Sciatic nerve (tissue), 2 donors: ENCODE measurements around the gene ZNF423. TPM values are rescaled to one million over a fixed set of nuclear protein-coding genes. Genes with fewer than 3 reads are reported as not detected.
"Not testable (repeated sequence)": the region's sequence is repeated elsewhere in the genome, so short reads cannot be mapped to it uniquely, and the experiment has no call there.

Experiments
- ATAC-seq: fragments of 200-7000 bp; cut with Tn5 transposase; one replicate; pipeline ENCODE4 v1.9.1; 2020; ENCODE audit warnings: mild to moderate bottlenecking, moderate library complexity
- DNase-seq: peaks from one replicate; pipeline ENCODE4 v3.0.0-alpha.2; 2020; ENCODE audit warnings: low spot score
- intact Hi-C: fragments of 100-400 bp; cut with DNase I; formaldehyde crosslinking; loops from one replicate; pipeline ENCODE4 v1.14.2; 2022
- total RNA-seq: library from RNA; stranded (reverse); fragmentation: NEBNext Ultra II Directional; extraction: Animal tissue kit (Norgen Biotek cat#: 25700); gene quantifications from one replicate; pipeline ENCODE4 v1.2.1, GENCODE V29; 2021
- donor health status: DM: no; HTN: no; CAD: no.
- donor health status: DM: no; HTN: no; CAD: no.

ZNF423 gene
- total RNA-seq, 1 donor from 2014 or later, result 25.3 TPM

- intact Hi-C loops, result no loop called here
- no peak for ATAC-seq
- no peak for DNase-seq
Observed at GRCh38 chr16:49696414-49697101, 159.4 kb downstream of the ZNF423 start.

DNA sequence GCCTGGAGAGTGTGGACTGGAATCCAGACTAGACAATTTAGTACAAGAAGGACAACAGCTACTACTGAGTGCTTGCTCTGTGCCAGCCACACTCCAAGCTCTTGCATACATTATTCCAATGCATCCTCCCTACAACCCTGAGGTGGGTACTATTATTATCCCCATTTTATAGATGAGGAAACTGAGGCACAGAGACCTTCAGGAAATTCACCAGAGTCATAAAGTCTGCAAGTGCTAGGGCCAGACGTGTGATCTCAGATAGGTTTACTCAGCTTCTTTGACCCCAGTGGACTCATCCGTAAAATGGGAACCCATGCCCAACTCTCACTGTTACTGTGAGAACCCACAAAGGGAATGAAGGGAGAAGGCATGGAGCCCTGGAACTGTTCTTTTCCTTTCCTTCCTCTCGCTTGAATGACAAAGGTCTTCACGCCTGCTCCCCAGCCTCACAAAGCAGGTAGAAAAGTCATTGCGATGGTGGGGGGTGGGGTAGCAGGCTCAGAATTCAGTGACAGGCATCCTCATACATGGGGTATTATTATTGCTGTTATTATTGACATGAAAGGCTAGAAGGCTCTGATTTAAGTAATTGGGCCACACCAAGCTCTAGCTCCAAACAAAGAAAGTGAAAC lies 160.0 kb downstream of the ZNF423 start:
- intact Hi-C loops, result no loop called here
- DNase-seq (no peak), ATAC-seq (no peak)

- DNase-seq (no peak), ATAC-seq (no peak)
- intact Hi-C loops, result no loop called here
Observed at GRCh38 chr16:49693445-49693844, 162.5 kb downstream of the ZNF423 start.

DNA sequence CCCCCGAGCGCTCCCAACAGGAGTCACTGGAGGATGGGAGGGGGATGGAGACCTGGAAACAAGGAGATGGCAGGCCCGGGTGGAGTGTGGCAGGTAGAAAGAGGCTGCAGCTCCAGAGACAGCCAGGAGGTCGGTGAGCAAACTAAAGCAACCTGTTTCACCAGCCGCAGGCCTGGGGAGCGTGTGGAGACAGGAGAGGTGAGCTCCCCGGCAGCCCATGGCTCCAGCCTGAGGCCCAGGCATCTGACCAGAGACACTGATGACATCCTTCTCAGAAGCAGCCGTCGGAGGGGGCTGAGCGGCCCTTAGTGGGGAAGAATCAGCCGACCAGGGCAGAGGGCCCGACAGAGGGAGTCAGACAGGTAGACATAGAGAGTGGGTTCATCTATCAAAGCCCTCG lies 165.1 kb downstream of the ZNF423 start:
- ATAC-seq (no peak), DNase-seq (no peak)
- intact Hi-C loops, result no loop called here

DNA sequence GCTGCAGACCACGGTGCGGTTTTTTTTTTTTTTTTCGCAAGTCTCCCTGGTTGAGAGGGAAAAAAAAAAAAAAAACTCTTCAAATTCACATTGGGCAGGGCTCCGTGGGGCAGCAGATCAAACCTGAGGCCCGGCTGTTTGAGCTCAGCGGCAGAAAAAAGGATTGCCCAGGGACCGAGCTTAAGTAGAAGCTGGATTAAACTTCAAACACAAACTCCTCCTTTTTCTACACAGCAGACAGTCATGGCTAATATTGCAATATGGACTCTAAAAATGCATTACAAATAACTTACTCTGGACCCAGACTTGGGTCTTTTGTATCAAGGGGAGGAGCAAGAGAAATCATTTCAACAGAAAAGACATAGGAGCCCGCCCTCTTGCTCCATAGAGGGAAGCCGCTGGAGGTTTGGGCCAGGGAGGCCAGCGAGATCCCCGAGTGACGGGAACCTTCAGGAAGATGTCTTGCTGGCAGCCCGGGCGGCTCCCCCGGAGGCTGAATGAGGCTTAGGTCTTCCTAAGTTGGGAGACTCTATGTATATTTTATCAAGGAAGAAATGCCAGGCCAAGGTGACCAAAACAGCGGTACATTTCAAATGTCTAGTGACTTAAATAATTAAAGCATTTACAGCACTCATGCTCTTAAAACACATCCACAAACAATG lies 167.7 kb downstream of the ZNF423 start:
- ATAC-seq, result no peak
- intact Hi-C loops, result no loop called here
- no peak for DNase-seq

DNA sequence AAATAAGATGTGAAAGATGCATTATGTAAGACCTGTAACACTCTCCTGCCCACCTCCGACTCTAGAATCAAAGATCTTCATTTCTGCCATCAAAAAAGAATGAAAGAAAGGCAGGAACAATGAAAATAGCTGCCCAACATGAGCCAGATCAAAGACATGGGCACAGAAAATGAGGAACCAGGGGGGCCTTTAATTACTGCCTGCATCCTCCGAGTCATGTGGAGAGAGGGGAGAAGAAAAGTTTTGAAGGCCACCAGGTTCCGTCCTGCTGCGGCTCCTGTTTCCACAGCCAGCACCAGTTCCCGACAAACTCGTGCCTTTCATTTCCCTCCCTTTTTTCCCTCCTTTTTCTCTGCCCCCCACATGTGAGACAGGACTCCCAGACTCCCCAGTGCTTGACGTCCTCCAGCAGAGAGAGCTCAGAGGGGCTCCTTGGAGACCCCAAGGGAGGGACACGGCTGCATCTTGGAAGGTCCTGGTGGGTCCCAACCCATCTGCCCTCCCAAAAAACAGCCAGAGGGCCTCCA lies 168.4 kb downstream of the ZNF423 start:
- DNase-seq (no peak), ATAC-seq (no peak)
- intact Hi-C loops, result no loop called here

DNA sequence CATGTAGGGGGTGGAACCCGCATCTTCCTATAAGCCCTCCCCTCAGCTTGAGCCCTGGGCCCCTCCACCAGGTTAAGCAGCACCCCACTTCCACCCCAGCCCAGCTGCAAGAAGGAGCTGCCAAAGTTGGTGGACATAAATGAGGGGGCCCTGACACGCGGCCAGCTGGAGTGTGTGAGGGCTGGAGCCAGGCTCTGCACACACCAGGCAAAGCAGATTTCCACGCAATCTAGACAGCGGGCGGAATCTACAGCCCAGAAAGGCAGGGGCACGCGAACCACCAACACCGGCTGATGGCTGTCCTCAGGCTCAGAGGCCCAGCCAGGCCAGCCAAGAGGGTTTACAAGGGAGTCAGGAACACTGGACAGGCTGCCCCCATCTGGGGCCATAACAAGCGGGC lies 171.2 kb downstream of the ZNF423 start:
- intact Hi-C loops, result no loop called here
- DNase-seq, result no peak
- no peak for ATAC-seq

- ATAC-seq, result no peak
- intact Hi-C loops, result no loop called here
- no peak for DNase-seq
Observed at GRCh38 chr16:49682577-49683165, 173.2 kb downstream of the ZNF423 start.

DNA sequence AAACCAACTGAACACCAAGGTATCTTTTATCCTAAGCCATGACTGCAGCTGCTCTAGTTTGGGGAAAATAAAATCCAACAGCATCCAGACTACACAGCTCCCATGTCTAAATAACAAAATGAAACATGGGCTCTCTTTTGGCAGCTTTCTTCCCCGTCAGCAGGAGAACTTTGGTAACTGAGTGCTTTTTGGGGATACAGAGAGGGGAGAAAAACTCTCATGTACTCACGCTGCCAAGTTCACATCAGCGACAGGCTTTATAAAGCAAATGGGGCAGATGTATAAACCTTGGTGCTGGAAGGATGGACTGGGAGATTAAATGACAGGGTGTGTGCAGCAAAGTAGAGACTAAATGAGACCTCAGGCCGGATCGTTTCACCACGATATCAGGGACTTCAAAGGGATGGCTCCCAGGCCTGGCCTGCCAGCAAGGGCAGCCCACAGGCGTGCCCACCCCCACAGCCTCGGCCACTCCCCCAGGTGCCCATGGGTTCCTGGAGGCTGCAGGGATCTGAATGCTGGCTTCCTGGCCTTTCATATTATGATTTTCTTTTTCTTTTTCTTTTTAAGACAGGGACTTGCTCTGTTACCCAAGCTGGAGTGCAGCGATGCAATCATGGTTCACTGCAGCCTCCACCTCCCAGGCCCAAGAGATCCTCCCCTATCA lies 174.6 kb downstream of the ZNF423 start:
- DNase-seq (no peak), ATAC-seq (no peak)
- intact Hi-C loops, result no loop called here

- DNase-seq (no peak), ATAC-seq (no peak)
- intact Hi-C loops, result no loop called here
Observed at GRCh38 chr16:49679095-49679494, 176.8 kb downstream of the ZNF423 start.

DNA sequence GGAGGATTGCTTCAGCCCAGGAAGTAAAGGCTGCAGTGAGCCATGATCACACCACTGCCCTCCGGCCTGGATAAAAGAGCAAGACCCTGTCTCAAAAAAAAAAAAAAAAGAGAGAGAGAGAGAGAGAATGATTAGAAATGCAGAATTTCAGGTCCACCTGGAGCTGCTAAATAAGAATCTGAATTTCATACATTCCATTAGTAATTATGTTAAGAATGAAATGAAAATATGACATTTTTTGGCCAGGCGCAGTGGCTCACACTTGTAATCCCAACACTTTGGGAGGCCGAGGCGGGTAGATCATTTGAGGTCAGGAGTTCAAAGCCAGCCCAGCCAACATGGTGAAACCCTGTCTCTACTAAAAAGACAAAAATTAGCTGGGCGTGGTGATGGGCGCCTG lies 178.3 kb downstream of the ZNF423 start:
- intact Hi-C loops, ATAC-seq, DNase-seq: not testable (repeated sequence)

GRCh38 chr16:49675413-49675812 lies 180.5 kb downstream of the ZNF423 start:
- DNase-seq, result no peak
- ATAC-seq, result no peak
- intact Hi-C loops, result no loop called here

- DNase-seq, result no peak
- ATAC-seq, result no peak
- intact Hi-C loops, result no loop called here
Observed at GRCh38 chr16:49674990-49675389, 180.9 kb downstream of the ZNF423 start.

DNA sequence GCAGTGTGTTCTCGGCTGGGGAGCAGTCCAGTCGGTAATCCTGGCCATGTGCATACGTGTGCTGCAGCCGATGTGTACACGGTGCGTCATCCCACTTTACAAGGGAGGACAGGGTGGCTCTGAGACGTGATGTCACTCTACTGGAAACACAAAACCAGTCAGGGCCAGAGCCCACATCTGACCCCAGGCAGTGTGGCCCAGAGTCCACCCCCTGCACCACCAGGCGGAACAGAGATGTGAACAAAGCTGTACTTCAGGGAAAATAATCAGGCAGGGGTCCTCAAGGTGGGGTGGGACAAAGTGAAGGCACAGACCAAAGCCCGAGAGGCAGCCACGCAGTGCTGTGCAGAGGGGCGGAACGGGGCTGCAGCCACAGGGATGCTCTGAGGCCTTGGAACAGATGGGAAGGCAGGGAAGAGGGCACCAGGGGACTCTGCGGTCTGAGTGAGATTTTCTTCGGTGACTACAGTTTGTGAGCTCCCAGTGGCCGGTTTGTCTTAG lies 181.5 kb downstream of the ZNF423 start:
- no peak for DNase-seq
- intact Hi-C loops, result no loop called here

DNA sequence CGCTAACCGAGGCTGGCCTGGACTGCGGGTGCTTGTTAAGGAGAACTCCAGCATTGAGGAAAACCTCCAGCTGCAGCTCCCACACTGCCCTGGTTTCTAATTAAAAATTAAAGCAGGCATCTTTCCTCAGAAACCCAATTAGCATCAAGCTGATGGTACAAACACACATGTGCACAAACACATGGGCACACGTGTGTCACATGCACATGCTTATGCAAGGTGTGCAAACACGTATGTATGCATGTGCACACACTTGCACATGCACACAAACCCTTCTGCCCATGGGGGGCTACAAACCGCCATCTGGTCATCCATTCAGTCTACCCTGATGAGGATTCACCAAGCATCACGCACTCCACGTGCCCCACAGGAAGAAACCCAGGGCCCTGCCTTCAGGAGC lies 182.5 kb downstream of the ZNF423 start:
- intact Hi-C loops, result no loop called here
- DNase-seq, result no peak
- no peak for ATAC-seq

More for the DNA sequence above, 181.5 kb downstream of the ZNF423 start:
- peak; percentile 74 for ATAC-seq

DNA sequence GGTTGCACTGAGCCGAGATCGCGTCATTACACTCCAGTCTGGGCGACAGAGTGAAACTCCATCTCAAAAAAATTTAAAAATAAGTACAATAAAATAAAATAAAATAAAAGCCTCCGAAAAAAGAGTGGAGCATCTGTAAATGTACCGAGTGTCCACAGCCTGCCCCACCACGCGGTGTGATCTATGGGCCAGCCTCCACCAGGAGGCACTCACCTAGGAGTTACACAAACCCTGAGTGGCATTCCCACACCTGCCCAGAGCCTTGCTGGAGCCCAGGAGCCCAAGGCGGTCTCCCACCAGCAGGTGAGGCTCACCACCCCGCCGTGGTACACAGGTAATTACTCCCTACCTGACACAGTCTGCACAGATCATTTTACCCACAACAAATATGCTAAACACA lies 183.2 kb downstream of the ZNF423 start:
- DNase-seq (no peak), ATAC-seq (no peak)
- intact Hi-C loops, result no loop called here

- ATAC-seq, result no peak
- intact Hi-C loops, result no loop called here
- DNase-seq, result no peak
Observed at GRCh38 chr16:49671333-49671732, 184.6 kb downstream of the ZNF423 start.

GRCh38 chr16:49670627-49671026 lies 185.3 kb downstream of the ZNF423 start:
- no peak for DNase-seq
- intact Hi-C loops, result no loop called here
- ATAC-seq, result no peak
